ENCODE data around the gene ACYP2. TPM values are rescaled to one million over a fixed set of nuclear protein-coding genes. Genes with fewer than 3 reads are reported as not detected.
"Not testable (repeated sequence)": the region's sequence is repeated elsewhere in the genome, so short reads cannot be mapped to it uniquely, and the experiment has no call there.

The ACYP2 gene
- total RNA-seq, 3 donors from 2014 or later, result 19.3 to 39.2 (median 27.8) TPM

DNA sequence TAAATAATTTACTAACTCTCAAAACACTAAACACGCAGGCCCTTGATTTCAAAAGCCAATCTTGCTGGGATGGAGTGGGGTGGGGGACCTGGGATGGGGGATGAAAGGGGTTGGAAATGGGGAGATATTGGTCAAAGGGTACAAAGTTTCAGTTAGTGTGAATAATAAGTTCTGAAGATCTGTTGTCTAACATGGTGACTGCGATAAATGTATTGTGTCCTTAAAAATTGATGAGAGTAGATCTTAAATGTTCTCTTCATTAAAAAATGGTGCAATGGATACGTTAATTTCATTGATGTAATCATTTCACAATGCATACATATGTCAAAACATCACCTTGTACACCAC lies 505 bp upstream of the ACYP2 start:
- TF ChIP-seq POLR2AphosphoS5 (IDR thresholded peaks at IDR 0.05) (no peak), POLR2A (IDR thresholded peaks at IDR 0.05) (no peak)
- TF ChIP-seq, protein P1, sequence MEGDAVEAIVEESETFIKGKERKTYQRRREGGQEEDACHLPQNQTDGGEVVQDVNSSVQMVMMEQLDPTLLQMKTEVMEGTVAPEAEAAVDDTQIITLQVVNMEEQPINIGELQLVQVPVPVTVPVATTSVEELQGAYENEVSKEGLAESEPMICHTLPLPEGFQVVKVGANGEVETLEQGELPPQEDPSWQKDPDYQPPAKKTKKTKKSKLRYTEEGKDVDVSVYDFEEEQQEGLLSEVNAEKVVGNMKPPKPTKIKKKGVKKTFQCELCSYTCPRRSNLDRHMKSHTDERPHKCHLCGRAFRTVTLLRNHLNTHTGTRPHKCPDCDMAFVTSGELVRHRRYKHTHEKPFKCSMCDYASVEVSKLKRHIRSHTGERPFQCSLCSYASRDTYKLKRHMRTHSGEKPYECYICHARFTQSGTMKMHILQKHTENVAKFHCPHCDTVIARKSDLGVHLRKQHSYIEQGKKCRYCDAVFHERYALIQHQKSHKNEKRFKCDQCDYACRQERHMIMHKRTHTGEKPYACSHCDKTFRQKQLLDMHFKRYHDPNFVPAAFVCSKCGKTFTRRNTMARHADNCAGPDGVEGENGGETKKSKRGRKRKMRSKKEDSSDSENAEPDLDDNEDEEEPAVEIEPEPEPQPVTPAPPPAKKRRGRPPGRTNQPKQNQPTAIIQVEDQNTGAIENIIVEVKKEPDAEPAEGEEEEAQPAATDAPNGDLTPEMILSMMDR (IDR thresholded peaks at IDR 0.05), result no peak
- no peaks in the 10 kb centered on the region for H3K4me1 ChIP-seq
- no peaks in the 10 kb centered on the region for H3K9me3 ChIP-seq
- intact Hi-C loops (cut with DNase I; ENCODE audit: low total_unique reads), result no loop called here
- peak overlapping the region; percentile 97 to 99 for H3K27ac ChIP-seq
- DNase-seq (ENCODE audit: low spot score in 2 of 2), result no peak
- peak overlapping the region; percentile 56 to 90 (median 70) for H3K4me3 ChIP-seq
- no peaks in the 10 kb centered on the region for H3K36me3 ChIP-seq
- H3K27me3 ChIP-seq, result no peaks in the 10 kb centered on the region

DNA sequence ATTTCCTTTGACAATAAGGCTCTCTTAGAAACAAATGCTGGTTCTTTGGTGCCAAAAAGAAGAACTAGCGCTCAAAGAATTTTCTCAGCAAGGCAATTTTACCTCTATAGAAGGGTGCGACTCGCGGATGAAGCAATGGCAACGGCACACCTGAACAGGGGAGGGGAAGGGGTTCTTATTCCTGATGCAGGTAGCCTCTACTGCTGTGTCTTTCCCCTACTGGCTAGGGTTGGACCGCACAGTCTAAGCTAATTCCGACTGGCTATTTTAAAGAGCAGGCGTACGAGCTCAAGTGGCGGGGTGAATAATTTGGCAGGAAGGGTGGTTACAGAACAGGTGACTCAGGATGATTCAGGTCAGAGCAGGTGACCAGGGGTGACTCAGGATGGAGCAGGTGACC lies 1.2 kb downstream of the ACYP2 start:
- H3K27ac ChIP-seq; H3K9me3 ChIP-seq; H3K4me1 ChIP-seq; H3K36me3 ChIP-seq; H3K27me3 ChIP-seq; intact Hi-C loops (cut with DNase I; ENCODE audit: low total_unique reads); H3K4me3 ChIP-seq; DNase-seq (ENCODE audit: low spot score in 2 of 2): not testable (repeated sequence)

DNA sequence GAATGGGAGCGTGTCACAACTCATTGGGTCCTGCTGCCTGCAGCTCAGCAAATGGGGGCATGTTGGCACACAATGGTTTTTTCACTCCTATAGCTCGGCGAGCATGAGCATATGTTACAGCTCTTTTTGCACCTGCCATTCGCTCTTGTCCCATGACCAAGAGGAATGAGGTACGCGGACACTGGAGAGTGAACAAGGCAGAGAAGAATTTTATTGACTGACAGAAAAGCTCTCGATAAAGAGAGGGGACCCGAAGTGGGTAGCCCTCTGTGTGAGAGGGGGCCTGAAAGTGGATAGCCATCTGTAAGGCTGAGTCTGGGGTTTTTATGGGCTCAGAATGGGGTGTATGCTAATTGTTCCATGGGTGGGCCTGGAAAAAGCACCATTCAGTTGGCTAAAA lies 5.5 kb downstream of the ACYP2 start:
- TF ChIP-seq, protein P1 (IDR thresholded peaks at IDR 0.05), result no peak
- TF ChIP-seq POLR2A (IDR thresholded peaks at IDR 0.05), result no peak
- no peak for TF ChIP-seq POLR2AphosphoS5 (IDR thresholded peaks at IDR 0.05)
- H3K4me3 ChIP-seq, result no peak overlapping the region
- intact Hi-C loops (cut with DNase I; ENCODE audit: low total_unique reads), result no loop called here
- H3K9me3 ChIP-seq, result peaks cover 0 to 8% of the 10 kb centered on the region in 2 donors
- H3K27me3 ChIP-seq, result no peaks in the 10 kb centered on the region
- no peak overlapping the region for H3K27ac ChIP-seq
- no peak for DNase-seq (ENCODE audit: low spot score in 2 of 2)
- H3K4me1 ChIP-seq, result no peaks in the 10 kb centered on the region
- no peaks in the 10 kb centered on the region for H3K36me3 ChIP-seq

DNA sequence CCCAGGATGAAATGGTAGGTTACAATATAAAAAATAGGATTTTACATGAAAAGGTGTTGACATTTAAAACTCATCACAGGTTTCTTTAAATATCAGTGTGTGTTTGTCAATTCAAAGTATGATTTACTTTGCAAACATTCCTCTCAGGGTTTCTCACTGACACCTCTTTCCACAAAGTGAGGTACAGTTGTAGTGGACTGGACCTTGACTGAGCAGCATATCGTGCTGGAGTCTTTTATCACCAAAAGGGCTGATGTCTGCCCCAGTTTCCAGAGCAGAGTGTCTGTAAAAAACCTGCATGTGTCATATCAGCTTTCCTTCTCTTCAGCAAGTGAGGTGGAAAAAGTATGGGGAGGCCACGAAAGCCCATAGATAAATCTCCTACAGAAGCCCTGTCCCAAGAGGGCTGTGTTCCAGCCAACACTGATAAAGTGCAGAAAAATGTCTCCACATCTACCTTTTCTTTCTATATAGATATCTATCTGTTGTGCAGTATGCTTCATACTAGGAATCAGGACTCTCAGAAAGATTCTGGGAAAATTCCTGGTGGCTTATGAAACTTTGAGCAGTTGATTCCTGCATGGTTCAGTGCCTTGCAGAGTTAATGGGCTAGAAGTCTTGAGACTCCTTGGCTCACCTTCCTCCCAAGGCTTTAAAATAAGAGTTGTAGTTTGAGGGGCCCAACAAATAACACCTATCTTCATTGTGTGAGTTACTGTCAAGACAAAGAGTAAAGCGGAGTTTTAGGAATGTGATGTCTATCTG lies 6.9 kb downstream of the ACYP2 start:
- Histone ChIP-seq H3K36me3 (no peaks in the 10 kb centered on the region), H3K9me3 (peaks cover 0 to 8% of the 10 kb centered on the region in 2 donors), H3K27ac (peak overlapping the region; percentile 65 to 79), H3K4me1 (no peaks in the 10 kb centered on the region), H3K4me3 (no peak overlapping the region), H3K27me3 (no peaks in the 10 kb centered on the region)
- TF ChIP-seq POLR2AphosphoS5 (IDR thresholded peaks at IDR 0.05), result no peak
- TF ChIP-seq, protein P1 (IDR thresholded peaks at IDR 0.05), result no peak
- TF ChIP-seq POLR2A (IDR thresholded peaks at IDR 0.05), result no peak
- DNase-seq (ENCODE audit: low spot score in 2 of 2), result no peak
- intact Hi-C loops (cut with DNase I; ENCODE audit: low total_unique reads), result no loop called here

DNA sequence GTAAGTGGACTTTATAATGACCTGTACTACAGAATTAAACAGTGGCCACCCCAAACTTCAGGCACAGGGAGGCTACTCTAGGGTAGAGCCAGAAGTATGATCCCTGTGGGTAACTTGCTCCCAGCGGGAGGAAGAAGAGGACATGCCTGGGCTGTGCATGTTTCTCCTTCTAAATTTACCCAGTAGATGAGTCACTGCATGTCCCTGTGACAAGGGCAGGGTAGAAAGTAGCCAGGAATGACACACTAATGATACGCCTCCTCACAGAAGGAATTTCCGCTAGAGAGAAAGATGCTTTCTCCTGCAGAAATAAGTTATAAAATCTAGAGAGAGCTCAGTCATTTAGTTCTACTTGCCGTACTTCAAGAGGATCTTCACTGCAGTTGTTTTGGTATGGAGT lies 7.5 kb downstream of the ACYP2 start:
- Histone ChIP-seq H3K27me3 (no peaks in the 10 kb centered on the region), H3K36me3 (no peaks in the 10 kb centered on the region), H3K9me3 (peaks cover 0 to 8% of the 10 kb centered on the region in 2 donors), H3K4me3 (peak overlapping the region in 2 of 3 donors; percentile 3 to 20), H3K4me1 (no peaks in the 10 kb centered on the region), H3K27ac (peak overlapping the region; percentile 65 to 79)
- intact Hi-C loops (cut with DNase I; ENCODE audit: low total_unique reads), result no loop called here
- DNase-seq (ENCODE audit: low spot score in 2 of 2), result peak in 1 of 2 donors; percentile 30
- no peak for TF ChIP-seq POLR2A (IDR thresholded peaks at IDR 0.05)
- TF ChIP-seq, protein P1 (IDR thresholded peaks at IDR 0.05), result no peak
- no peak for TF ChIP-seq POLR2AphosphoS5 (IDR thresholded peaks at IDR 0.05)

DNA sequence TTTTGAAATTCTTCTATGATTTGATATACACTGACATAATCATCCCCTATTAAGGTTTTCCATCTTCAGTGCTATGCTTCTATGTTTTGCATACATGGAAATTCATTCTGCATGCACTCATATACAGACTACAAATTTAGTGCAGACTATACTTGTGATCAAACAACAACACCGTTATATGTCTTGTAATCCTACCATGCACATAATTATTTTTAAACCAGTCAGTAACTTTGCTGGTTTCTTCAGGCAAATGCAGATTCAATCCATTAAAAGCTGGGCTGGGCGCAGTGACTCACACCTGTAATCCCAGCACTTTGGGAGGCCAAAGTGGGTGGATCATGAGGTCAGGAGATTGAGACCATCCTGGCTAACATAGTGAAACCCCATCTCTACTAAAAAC lies 11.8 kb downstream of the ACYP2 start:
- H3K36me3 ChIP-seq; H3K4me3 ChIP-seq; H3K9me3 ChIP-seq; H3K27me3 ChIP-seq; H3K27ac ChIP-seq; intact Hi-C loops (cut with DNase I; ENCODE audit: low total_unique reads); DNase-seq (ENCODE audit: low spot score in 2 of 2); H3K4me1 ChIP-seq: not testable (repeated sequence)
